Esophagus muscularis mucosa (tissue), 4 donors: ENCODE results near the gene PRKCH. TPM values are rescaled to one million over a fixed set of nuclear protein-coding genes. Genes with fewer than 3 reads are reported as not detected.

Experiments
- DNase-seq: peaks from one replicate; pipeline ENCODE4 v3.0.0-alpha.2; 2017; ENCODE audit errors: extremely low spot score
- H3K27ac ChIP-seq, 4 donors: fragments of 200-600 bp; sonication (generic); replicated peaks in 1 of 4; 1 replicate in 3 of 4; 2 replicates in 1 of 4; pipeline ENCODE4 v1.5.1; 2016 to 2019; ENCODE audit warnings: mild to moderate bottlenecking in 1 of 4
- H3K27me3 ChIP-seq, 4 donors: fragments of 200-600 bp; sonication (generic); one replicate each; pipeline versions ENCODE4 v1.5.1 to v1.6.0; 2016 to 2019
- H3K36me3 ChIP-seq, 4 donors: fragments of 200-600 bp; sonication (generic); one replicate each; pipeline ENCODE4 v1.5.1; 2016 to 2019
- H3K4me1 ChIP-seq, 4 donors: fragments of 200-600 bp; sonication (generic); one replicate each; pipeline ENCODE4 v1.5.1; 2016 to 2019
- H3K4me3 ChIP-seq, 4 donors: fragments of 200-600 bp; sonication (generic); 1 replicate in 2 of 4; 2 replicates in 2 of 4; pipeline ENCODE4 v1.5.1; 2016 to 2019; ENCODE audit warnings: mild to moderate bottlenecking in 4 of 4, moderate library complexity in 1 of 4
- H3K9me3 ChIP-seq, 4 donors: fragments of 200-600 bp; sonication (generic); 1 replicate in 3 of 4; 2 replicates in 1 of 4; pipeline ENCODE4 v1.5.1; 2016 to 2019
- CTCF ChIP-seq, 3 experiments: fragments of 200-600 bp in 2 of 3; fragments of 450-650 bp in 1 of 3; sonication (generic) in 2 of 3; IDR thresholded peaks; one replicate each; pipeline ENCODE4 v1.5.1; 2017 to 2019; ENCODE audit warnings: antibody characterized with exemption in 3 of 3, mild to moderate bottlenecking in 2 of 3, moderate library complexity in 1 of 3
- EP300 ChIP-seq: sonication (generic); formaldehyde crosslinking; IDR thresholded peaks from one replicate; pipeline ENCODE4 v1.6.1; 2017; ENCODE audit warnings: antibody characterized with exemption
- POLR2A ChIP-seq: fragments of 450-650 bp; IDR thresholded peaks from one replicate; pipeline ENCODE4 v1.6.1; 2017; ENCODE audit warnings: antibody characterized with exemption, moderate library complexity, mild to moderate bottlenecking, low read depth
- POLR2AphosphoS5 ChIP-seq, 2 donors: sonication (generic); formaldehyde crosslinking; IDR thresholded peaks; one replicate each; pipeline ENCODE4 v1.6.1; 2017; ENCODE audit warnings: antibody characterized with exemption in 2 of 2
- WGBS: methylation state at CpG from one replicate; pipeline ENCODE4 v1.1.5; 2018; 5-methylcytosine and 5-hydroxymethylcytosine counted together
- intact Hi-C: fragments of 100-400 bp; cut with DNase I; formaldehyde crosslinking; loops from one replicate; pipeline ENCODE4 v1.15.1; 2023
- total RNA-seq, 4 donors: library from RNA; depleted of rRNA; stranded (reverse); fragments of >200 nt; gene quantifications; one replicate each; pipeline versions ENCODE4 v1.1.0 to v1.2.1, GENCODE V29; 2016

PRKCH gene
- total RNA-seq, 4 donors from 2014 or later, result 13.3 to 67.6 (median 32.2) TPM

- Histone ChIP-seq H3K27me3 (no peaks in the 10 kb centered on the region), H3K36me3 (peaks cover 0 to 7% (median 0%) of the 10 kb centered on the region in 4 donors), H3K27ac (peak overlapping the region; percentile 74 to 90 (median 82)), H3K4me3 (no peak overlapping the region), H3K9me3 (no peaks in the 10 kb centered on the region), H3K4me1 (peaks cover 48 to 72% (median 52%) of the 10 kb centered on the region in 4 donors)
- intact Hi-C loops, result no loop called here
- WGBS, result 58% methylated on average over 8 of the region's 8 CpGs
- no peak for DNase-seq
- TF ChIP-seq POLR2A (no peak), CTCF (IDR thresholded peaks at IDR 0.05) (no peak), POLR2AphosphoS5 (IDR thresholded peaks at IDR 0.05) (peak; percentile 37 to 52), EP300 (peak; percentile 46)
Measured at GRCh38 chr14:61542848-61543790, 221.7 kb downstream of the PRKCH start.

DNA sequence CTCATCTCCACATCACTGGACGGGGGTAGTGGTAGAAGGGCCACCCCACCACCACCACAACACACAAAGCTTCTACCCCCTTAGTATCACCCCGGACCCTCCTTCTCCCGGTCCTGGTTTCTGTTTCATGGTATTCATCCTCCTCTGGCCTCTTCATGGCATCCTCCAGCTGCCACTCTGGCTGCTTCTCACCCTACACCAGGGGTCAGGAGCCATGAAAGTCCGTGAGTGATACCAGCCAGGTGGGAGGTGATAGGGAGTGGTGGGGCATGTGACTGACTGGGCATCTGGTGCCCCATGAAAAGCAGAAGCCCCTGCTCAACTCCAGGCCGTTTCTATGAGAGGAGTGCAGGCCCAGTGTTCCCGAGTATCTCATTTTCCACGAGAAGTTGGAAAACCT lies 222.6 kb downstream of the PRKCH start:
- TF ChIP-seq EP300 (no peak), POLR2AphosphoS5 (IDR thresholded peaks at IDR 0.05) (no peak), CTCF (IDR thresholded peaks at IDR 0.05) (no peak), POLR2A (no peak)
- peaks cover 47 to 64% (median 50%) of the 10 kb centered on the region in 4 donors for H3K4me1 ChIP-seq
- WGBS, result 87% methylated on average over 7 of the region's 7 CpGs
- H3K27ac ChIP-seq, result peak overlapping the region; percentile 74 to 90 (median 82)
- H3K27me3 ChIP-seq, result no peaks in the 10 kb centered on the region
- no peak for DNase-seq
- peaks cover 0 to 11% (median 2%) of the 10 kb centered on the region in 4 donors for H3K36me3 ChIP-seq
- no peak overlapping the region for H3K4me3 ChIP-seq
- no peaks in the 10 kb centered on the region for H3K9me3 ChIP-seq
- intact Hi-C loops, result no loop called here

DNA sequence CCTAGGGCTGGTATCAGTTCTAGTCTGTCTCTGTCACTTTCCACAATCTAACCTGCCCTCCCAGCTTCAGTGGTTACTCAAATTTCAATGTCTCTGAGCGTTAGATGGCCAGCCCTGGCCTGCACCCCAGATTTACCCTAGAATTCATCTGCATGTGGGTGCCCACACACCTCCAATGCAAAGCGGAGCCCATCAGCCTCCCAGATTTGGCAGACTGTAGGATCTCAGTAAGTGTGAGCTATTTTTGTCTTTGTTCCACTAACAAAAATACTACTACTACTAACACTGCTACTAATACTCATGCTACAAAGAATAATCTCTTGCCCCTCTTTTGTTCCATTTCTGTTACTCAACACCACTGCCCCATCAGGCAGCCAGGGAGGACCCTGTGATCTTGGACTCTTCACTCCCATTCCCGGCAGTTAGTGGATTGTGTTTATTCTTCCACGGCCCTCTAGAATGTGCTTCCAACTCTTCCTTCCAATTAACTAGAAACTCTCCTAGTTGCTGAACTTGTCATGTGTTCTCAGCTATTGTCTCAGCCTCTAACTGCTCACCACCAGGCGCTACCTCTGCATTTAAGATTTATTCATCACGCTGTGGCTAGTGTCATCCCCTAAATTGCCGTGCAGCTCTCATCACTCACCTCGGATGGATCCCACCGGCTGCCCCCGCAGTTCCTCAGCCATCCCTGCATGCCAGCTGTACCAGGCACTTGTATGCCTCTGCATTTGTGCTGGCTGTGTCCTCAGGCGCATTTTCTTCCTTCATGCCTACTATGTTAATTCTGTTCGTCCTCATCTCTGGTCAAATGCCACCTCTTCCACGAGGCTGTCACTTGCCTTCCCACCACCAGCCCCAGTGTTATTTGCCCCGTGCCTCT lies 223.3 kb downstream of the PRKCH start:
- Histone ChIP-seq H3K36me3 (peaks cover 0 to 15% (median 2%) of the 10 kb centered on the region in 4 donors), H3K4me3 (no peak overlapping the region), H3K4me1 (peaks cover 47 to 63% (median 50%) of the 10 kb centered on the region in 4 donors), H3K27ac (peak overlapping the region; percentile 74 to 90 (median 82)), H3K9me3 (no peaks in the 10 kb centered on the region), H3K27me3 (no peaks in the 10 kb centered on the region)
- intact Hi-C loops, result no loop called here
- DNase-seq, result no peak
- TF ChIP-seq CTCF (IDR thresholded peaks at IDR 0.05) (no peak), EP300 (peak; percentile 81), POLR2AphosphoS5 (IDR thresholded peaks at IDR 0.05) (peak; percentile 42 to 57)
- WGBS, result 70% methylated on average over 14 of the region's 14 CpGs

DNA sequence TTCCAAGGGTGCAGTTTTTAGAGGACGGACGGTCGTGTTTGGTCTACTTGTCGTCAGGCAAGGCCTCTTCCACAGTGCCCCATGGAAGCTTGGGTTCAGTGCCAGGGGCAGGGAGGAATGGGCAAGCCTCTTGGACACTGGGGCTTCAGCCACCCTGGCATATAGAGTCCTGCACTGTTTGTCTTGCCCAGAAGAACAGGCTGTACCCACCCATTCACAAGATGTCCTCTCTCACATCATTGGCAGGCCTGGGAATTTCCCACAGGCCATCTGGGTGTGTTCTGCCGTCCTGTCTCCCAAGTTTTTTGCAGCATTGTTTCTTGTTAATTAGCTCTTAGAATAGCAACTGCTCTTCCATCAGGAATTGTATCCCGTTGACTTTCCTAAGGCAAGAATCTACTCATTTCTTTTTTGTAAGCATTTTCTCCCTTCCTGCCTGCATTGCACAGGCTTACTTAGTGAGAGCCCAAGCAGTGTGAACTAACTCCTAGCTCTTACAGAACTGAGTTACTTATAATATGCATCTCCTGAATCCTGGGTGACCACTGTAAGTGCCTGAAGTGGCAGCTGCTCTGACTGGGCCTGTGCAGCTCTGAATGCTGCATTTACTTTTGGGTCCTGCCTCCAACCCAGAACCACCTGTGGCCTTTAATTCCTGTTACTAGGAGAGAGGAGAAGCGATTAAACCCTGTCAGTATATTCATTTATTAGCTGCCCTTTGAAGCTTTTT lies 224.5 kb downstream of the PRKCH start:
- DNase-seq, result no peak
- Histone ChIP-seq H3K27ac (peak overlapping the region; percentile 8 to 90 (median 82)), H3K9me3 (no peaks in the 10 kb centered on the region), H3K4me1 (peaks cover 47 to 62% (median 50%) of the 10 kb centered on the region in 4 donors), H3K4me3 (no peak overlapping the region), H3K27me3 (no peaks in the 10 kb centered on the region), H3K36me3 (peaks cover 0 to 15% (median 2%) of the 10 kb centered on the region in 4 donors)
- 78% methylated on average over 7 of the region's 7 CpGs for WGBS
- intact Hi-C loops, result no loop called here
- TF ChIP-seq CTCF (IDR thresholded peaks at IDR 0.05) (no peak), EP300 (peak; percentile 90), POLR2AphosphoS5 (IDR thresholded peaks at IDR 0.05) (peak; percentile 45 to 53)
